HG03442 (cell line): ENCODE results near the gene SCUBE1.

Experiments
- ATAC-seq: cut with Tn5 transposase; IDR thresholded peaks from one replicate; pipeline ENCODE4 v1.9.1; 2021; ENCODE audit warnings: mild to moderate bottlenecking, moderate library complexity; ENCODE audit not compliant: unreplicated experiment

The SCUBE1 gene

GRCh38 chr22:43267332-43267980 lies 75.7 kb downstream of the SCUBE1 start:
- no peak for ATAC-seq

- no peak for ATAC-seq
These were observed 77.1 kb downstream of the SCUBE1 start for GRCh38 chr22:43266076-43266475.

DNA sequence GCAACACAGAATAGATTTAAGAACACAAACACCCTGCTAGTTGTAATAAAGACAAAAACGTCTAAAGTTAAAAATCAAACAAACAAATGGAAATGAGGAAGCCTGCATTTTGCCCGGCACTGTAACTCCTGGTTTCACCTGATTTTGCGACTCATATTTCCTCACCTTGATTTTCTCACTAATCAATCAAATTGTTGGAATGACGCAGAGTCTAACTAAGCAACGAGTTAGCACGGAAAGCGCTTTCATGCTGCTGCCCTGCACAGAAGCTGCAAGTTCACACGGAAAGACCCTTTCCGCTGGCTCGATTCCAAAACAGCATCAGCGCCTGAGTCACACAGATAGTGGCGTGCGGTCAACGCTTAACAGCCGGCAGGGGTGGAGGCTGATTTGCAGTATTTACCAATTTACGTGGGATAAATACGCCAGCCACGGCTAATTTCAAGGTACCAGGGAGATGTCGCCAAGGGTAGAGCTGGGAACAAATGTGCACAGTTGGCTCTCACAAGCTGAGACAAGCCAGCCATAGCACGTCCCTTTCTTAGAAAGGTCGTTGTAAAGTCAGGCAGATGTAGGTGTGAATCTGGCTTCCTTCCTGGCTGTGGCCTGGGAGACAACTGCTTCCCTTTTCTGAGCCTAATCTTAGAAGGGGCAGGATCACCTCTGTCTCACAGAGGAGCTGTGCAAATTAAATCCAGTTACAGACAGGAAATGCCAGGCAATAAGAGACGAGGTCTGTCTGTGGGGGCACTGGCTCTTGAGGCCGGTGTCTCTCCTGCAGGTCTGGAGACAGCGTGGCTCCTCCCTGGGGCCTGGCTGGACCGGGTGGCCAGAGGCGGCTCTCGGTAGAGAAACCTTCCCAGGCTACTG lies 79.3 kb downstream of the SCUBE1 start:
- peak; percentile 51 for ATAC-seq

DNA sequence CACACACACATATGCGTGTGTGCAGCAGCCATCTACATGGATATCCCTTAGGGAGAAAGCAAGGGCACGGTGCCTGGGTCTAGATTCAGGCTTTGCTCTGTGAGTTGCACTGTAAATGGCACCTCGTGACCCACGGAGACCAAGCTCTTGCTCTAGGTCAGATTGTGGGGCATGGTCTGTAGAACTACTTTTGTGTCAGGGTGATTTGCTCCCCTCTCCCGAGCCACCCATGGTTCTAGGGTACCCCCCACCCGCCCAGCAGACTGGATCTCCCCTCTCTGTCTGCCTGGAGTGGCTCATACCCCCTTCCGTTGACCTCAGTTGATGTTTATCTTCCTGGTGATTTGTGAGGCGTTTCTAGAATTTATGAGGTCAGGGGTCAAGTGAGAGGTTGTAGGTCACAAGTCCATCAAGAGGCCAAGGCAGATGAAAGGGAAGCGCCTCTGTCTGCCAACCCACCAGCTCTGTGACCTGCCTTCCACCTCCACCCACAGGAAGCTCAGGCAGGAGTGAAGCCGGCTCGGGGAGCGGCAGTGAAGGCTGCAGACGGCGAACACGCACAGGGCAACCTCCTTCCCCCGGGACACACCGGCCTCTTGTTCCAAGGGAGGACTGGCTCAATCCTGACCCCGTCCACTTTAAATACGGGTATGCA lies 80.1 kb downstream of the SCUBE1 start:
- ATAC-seq: no peak

GRCh38 chr22:43260331-43261231 lies 82.6 kb downstream of the SCUBE1 start:
- no peak for ATAC-seq

DNA sequence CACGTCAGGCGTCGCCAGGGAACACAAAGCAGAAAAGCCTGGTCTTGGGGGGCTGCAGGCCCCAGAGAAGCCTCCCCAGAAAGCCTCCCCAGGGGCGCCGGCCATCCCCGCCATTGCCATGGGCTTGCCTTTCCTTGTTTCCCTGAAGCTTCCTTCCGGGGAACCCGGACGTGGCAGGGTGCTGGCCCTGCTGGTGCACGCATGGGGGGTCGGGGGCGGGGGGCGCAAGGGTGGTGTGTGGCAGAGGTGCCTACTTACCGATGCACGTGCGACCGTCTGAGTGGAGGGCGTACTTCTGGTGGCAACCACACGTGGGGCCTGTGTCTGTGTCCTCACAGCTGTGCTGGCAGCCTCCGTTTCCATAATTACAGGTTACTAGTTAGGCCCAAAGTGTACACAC lies 85.2 kb downstream of the SCUBE1 start:
- ATAC-seq: no peak

DNA sequence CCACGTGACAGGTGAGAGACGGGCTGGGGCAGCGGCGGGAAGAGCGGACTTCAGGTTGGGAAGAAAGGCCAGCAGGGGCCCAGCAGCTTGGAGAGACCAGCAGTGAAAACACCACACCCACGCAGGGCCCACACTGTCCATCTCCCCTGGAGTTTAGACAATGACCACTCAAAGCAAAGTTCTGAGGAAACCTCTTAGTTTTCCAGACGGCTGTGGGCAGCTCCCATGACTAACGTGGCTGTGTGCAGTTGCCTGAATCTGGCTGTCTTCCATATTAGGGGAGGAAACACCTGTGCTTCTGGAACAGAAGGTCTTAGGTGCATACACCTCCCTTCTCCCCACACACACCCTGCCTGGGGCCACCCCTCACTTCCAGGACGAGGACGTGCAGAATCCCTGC lies 85.6 kb downstream of the SCUBE1 start:
- ATAC-seq: no peak

GRCh38 chr22:43256976-43257545 lies 86.1 kb downstream of the SCUBE1 start:
- no peak for ATAC-seq

GRCh38 chr22:43256569-43256968 lies 86.6 kb downstream of the SCUBE1 start:
- no peak for ATAC-seq

DNA sequence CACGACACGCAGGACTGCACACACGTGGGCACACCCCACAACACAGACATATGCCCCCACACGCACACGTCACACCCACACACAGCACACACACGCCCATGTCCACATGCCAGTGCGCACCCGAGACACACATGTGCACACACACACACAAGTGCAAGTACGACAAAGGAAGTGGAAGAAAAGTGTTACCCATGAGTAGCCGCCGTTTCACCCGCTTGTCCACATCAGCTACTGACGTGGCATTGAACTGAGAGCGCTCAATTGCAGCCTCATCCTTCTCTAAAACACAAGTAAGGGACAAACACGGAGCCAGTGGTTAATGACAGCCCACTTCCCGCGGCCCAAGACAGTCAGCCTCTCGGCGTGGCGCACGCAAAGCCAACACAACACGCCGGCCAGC lies 87.9 kb downstream of the SCUBE1 start:
- ATAC-seq: no peak

GRCh38 chr22:43253839-43254238 lies 89.3 kb downstream of the SCUBE1 start:
- no peak for ATAC-seq

DNA sequence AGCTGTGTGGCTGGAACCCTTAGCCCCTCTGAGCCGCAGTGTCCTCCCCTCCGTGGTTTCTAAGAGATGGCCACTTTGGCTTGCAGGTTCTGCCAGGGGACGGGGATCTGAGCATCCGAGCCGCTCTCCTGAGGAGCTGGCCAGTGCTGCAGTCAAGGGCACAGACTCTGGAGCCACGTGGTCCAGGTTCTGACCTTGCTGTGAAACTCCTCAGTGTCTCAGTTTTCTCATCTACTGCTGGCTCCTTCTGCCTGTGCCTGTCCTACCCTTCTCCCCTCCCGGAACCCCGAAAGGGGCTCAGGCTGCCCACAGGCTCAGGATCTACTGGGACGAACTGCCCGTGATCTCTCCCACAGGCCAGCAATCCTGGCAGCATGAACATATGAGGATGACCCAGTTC lies 90.9 kb downstream of the SCUBE1 start:
- ATAC-seq: no peak

DNA sequence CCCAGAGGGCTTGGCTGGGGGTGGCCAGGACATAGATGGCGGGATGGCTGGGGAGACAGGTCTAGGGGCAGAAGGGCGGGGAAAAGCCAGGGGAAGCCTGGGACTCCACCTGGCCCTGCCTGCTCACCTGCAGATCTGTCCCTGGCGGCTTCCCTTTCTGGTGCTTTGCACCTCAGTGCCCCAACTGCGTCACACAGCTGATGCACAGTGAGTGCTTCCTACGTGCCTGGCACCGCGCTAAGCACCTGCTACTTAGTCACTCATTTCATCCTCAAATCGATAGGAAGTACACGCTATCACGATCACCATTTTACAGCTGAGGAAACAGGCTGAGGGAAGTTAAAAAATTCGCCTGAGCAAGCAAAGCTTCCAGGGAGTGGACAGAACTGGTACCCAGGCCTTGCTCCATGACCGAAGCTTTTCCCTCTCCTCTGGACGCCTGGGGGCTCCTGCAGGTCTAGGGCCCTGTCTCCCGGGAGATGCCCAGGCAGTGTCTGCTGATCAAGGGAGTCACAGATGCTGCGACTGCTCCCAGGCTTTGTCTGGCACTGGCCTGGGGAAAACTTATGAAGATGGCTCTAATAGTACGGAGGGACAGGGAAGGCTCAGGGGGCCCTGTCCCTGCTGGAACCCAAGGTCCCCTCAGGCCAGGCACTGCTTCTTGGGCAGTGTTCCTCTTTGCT lies 93.2 kb downstream of the SCUBE1 start:
- ATAC-seq: no peak

- ATAC-seq: no peak
These were observed 95.5 kb downstream of the SCUBE1 start for GRCh38 chr22:43247546-43248260.

DNA sequence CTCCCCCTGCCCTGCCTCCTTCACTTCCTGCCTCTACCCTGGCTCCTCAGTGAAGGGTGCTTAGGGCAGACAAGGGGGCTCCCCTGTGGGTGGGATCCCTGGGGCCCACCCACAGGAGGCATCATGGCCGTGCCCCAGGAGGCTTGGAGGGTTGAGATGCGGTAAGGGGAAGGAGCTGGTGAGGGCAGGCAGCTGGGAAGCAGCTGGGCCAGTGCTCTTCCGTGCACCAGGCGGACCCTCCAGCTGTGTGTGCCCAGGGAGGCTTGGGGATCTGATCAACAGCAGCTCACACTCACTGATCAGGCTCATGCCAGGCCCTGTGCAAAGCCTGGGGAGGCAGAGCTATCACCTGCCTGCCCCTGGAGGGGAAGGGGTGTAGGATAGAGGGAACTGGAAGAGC lies 97.0 kb downstream of the SCUBE1 start:
- no peak for ATAC-seq

DNA sequence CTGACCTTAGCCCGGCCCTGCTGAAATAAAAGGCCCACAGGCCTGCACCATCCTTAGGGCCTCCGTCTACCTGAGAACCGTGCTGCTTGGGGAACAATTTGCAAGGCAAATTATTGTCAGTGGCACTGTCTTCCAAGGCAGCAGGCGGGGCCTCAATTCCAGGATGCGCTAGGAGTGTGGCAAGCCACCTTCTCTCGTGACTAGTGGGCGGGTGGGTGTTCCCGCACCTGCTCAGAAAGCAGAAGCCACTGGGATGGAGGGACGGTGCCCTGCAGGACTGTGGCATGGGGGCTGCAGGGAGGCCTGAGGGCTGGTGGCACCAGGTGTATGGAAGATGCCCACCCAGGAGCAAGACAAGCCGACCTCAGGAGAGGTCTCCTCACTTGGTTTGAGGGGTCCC lies 97.5 kb downstream of the SCUBE1 start:
- ATAC-seq: no peak

- ATAC-seq: no peak
These were observed 98.2 kb downstream of the SCUBE1 start for GRCh38 chr22:43244803-43245527.

DNA sequence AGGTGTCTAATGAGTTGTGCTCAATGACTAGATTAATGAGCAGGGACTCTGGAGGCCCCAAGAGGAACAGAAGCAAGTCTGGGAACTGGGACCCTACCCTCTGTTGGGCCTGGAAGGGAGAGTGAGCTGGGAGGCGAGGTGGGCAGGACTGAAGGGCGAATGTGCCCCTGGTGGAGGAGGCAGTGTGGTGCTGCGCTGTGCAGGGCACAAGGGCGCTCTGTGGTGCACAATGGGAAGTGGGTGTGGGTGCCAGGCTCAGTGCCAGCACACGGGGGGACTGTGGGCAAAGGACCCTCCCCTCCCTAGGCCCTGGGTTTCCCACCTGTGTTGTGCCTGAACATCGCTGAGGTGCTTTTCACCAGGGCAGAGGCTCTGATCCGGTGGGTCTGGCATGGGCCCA lies 98.8 kb downstream of the SCUBE1 start:
- ATAC-seq: no peak

DNA sequence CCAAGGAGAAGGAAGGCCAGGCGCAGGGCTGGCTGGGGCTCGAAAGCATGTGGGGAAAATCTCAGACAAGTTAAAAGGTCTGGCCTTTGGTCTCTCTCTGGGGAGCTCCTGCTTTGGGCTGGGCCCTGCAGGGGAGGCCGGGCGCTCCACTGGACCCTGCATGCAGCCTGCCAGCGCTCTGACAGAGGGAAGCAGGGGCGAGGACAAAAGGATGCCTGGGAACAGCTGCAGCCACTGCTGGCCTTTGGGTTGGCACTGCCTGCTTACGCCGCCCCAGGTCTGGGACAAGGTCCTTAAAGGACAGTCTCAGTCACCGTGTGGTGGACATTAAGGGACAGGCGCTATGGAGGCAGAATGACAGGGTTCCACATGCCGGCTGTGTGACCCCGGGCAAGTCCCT lies 99.8 kb downstream of the SCUBE1 start:
- ATAC-seq: no peak
